Hematopoietic multipotent progenitor cell treated with erythropoietin and hydrocortisone succinate and interleukin-3 and kit ligand, for 15 days (in vitro differentiated cells): ENCODE data around the gene MAU2.

Experiments
- DNase-seq: peaks from one replicate; pipeline ENCODE4 v3.0.0-alpha.2; 2015; ENCODE audit warnings: low spot score

Gene MAU2

GRCh38 chr19:19320361-19321140, at the start of gene MAU2, which contains the start of gene SUGP1:
TSS of gene MAU2 (plus strand) at chr19:19320829. CDS start at chr19:19320860, 31 bp downstream.
TSS of gene SUGP1 (minus strand) at chr19:19320509. CDS start at chr19:19320496, 13 bp downstream.
- peak; percentile 95 for DNase-seq

- no peak for DNase-seq
Observed at GRCh38 chr19:19271828-19272599, 48.6 kb upstream of the MAU2 start.

GRCh38 chr19:19274146-19274545, 46.5 kb upstream of the MAU2 start:
- DNase-seq = no peak

- no peak for DNase-seq
Observed at GRCh38 chr19:19274716-19275565, 45.7 kb upstream of the MAU2 start.

- no peak for DNase-seq
Observed at GRCh38 chr19:19276386-19276785, 44.2 kb upstream of the MAU2 start.

- no peak for DNase-seq
Observed at GRCh38 chr19:19276851-19277250, 43.8 kb upstream of the MAU2 start.

- no peak for DNase-seq
Observed at GRCh38 chr19:19278315-19278714, 42.3 kb upstream of the MAU2 start.

GRCh38 chr19:19279062-19279612, 41.5 kb upstream of the MAU2 start:
- DNase-seq = no peak

GRCh38 chr19:19279853-19280252, 40.8 kb upstream of the MAU2 start:
- DNase-seq = no peak

- DNase-seq = no peak
Observed at GRCh38 chr19:19280561-19280960, 40.1 kb upstream of the MAU2 start.

DNA sequence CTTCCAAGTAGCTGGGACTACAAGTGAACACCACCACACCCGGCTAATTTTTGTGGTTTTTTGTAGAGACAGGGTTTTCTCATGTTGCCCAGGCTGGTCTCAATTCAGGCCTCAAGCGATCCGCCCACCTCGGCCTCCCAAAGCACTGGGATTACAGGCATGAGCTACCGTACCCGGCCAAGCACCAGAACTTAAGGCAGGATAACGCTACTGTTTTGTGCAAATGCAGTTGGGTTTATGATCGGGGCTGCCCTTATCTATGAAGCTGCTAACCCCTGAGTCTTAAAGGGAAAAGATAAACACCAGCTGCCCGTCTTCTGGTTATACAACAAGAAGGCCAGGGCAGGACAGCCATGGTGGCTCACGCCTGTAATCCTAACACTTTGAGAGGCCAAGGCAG, 34.9 kb upstream of the MAU2 start:
- peak; percentile 13 for DNase-seq

GRCh38 chr19:19292607-19293006, 28.0 kb upstream of the MAU2 start:
- DNase-seq = no peak

GRCh38 chr19:19294914-19295313, 25.7 kb upstream of the MAU2 start:
- no peak for DNase-seq

- DNase-seq = no peak
Observed at GRCh38 chr19:19296953-19297689, 23.5 kb upstream of the MAU2 start.

DNA sequence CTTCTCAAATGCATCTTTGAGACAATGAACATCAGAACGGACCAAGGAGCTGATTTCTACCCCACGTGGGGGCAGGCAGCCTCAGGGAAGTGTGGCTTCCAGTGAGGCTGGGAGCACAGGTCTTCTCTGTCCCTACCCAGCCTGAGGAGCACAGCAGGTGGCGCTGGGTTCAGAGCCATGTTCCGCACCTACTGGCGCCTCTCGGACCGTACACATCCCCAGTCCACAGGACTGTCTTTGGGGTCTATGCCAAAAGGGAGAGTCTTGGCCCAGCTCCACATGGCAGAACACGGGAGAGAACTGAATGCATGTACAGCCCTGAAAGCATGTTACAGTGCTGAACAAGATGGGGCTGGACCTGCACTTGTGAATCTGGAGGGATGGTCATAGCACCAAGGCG, 22.9 kb upstream of the MAU2 start:
- DNase-seq = no peak

GRCh38 chr19:19300613-19301012, 20.0 kb upstream of the MAU2 start:
- DNase-seq = no peak

- no peak for DNase-seq
Observed at GRCh38 chr19:19303411-19303810, 17.2 kb upstream of the MAU2 start.

DNA sequence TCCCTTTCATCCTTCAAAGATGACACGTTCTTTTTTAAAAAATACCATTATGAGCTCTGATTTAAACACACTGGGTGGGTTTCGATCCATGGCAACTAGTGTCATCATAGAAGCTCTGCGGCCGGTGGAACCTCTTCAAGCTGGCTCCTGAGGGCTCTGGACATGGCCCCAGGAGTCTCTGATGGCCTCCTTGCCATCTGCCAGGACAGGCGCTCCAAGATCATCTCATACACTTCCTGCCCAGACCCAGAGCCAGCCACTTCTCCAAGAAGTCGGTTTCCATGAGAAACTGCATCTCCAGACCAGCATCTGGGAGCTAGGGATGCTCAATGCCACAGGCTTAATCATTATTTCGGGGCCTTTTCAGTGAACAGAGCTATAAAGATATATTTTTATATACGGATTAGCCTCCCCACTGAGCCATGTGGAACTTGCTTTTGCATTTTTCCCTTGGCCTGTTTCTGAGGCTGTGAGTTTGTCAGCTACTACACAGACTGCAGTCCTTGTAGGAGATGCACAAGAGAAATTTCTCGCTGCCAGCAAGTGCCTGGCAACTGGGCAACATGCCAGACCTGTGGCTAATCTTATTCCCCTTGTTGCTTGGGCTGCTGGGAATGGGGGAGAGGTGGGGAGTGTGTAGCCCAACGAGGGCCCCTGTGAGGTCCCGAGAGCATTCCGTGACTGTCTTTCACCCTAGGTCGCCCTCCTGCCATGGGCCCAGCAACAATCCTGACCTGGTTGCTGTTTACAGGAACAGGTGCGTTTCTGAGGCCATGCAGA, 16.3 kb upstream of the MAU2 start:
- no peak for DNase-seq

GRCh38 chr19:19305066-19305465, 15.6 kb upstream of the MAU2 start:
- DNase-seq = no peak

GRCh38 chr19:19305696-19306095, 14.9 kb upstream of the MAU2 start:
- no peak for DNase-seq

- DNase-seq = no peak
Observed at GRCh38 chr19:19306191-19306590, 14.4 kb upstream of the MAU2 start.
